Heart right ventricle (tissue), 16 donors: ENCODE measurements around the gene KCP. TPM values are rescaled to one million over a fixed set of nuclear protein-coding genes. Genes with fewer than 3 reads are reported as not detected.

Experiments used
- ATAC-seq, 8 donors: fragments of 200-7000 bp; cut with Tn5 transposase; one replicate each; pipeline ENCODE4 v1.9.1; 2020; ENCODE audit warnings: mild to moderate bottlenecking in 8 of 8, moderate library complexity in 8 of 8, moderate number of reproducible peaks in 1 of 8
- DNase-seq, 2 donors: peaks; one replicate each; pipeline ENCODE4 v3.0.0-alpha.2; 2020
- H3K27ac ChIP-seq, 10 donors: fragments of 200-600 bp; sonication (generic) in 2 of 10; one replicate each; pipeline versions ENCODE4 v1.5.0 to v1.8.0; 2020 to 2022; ENCODE audit warnings: mild to moderate bottlenecking in 3 of 10
- H3K27me3 ChIP-seq, 7 donors: fragments of 200-600 bp; one replicate each; pipeline ENCODE4 v1.8.0; 2021 to 2022; ENCODE audit warnings: mild to moderate bottlenecking in 2 of 7
- H3K36me3 ChIP-seq, 9 donors: fragments of 200-600 bp; sonication (generic) in 1 of 9; one replicate each; pipeline versions ENCODE4 v1.5.0 to v1.8.0; 2020 to 2022; ENCODE audit warnings: mild to moderate bottlenecking in 2 of 9
- H3K4me1 ChIP-seq, 9 donors: fragments of 200-600 bp; sonication (generic) in 1 of 9; one replicate each; pipeline versions ENCODE4 v1.5.0 to v1.8.0; 2020 to 2022; ENCODE audit warnings: mild to moderate bottlenecking in 4 of 9
- H3K4me3 ChIP-seq, 10 donors: fragments of 200-600 bp; sonication (generic) in 2 of 10; one replicate each; pipeline versions ENCODE4 v1.5.0 to v1.8.0; 2020 to 2022; ENCODE audit warnings: mild to moderate bottlenecking in 7 of 10, moderate library complexity in 2 of 10
- H3K9me3 ChIP-seq, 11 donors: fragments of 200-600 bp in 10 of 11; sonication (generic) in 2 of 11; one replicate each; pipeline versions ENCODE4 v1.5.0 to v1.8.0; 2013 to 2022; ENCODE audit warnings: mild to moderate bottlenecking in 2 of 11, control low read depth in 1 of 11, moderate library complexity in 1 of 11
- CTCF ChIP-seq, 9 donors: fragments of 200-600 bp; sonication (generic) in 2 of 9; IDR thresholded peaks; one replicate each; pipeline versions ENCODE4 v1.5.0 to v1.8.0; 2021 to 2022; ENCODE audit warnings: antibody characterized with exemption in 9 of 9, mild to moderate bottlenecking in 5 of 9, moderate library complexity in 1 of 9
- WGBS, 2 donors: extraction: QIAGEN DNeasy Blood & Tissue Kit; methylation state at CpG; one replicate each; pipeline ENCODE4 v1.1.7; 2013; ENCODE audit warnings: inconsistent platforms in 1 of 2; 5-methylcytosine and 5-hydroxymethylcytosine counted together
- intact Hi-C, 10 donors: fragments of 100-400 bp; cut with DNase I; formaldehyde crosslinking; loops; one replicate each; pipeline versions ENCODE4 v1.11.1 to v1.14.2; 2022
- polyA plus RNA-seq, 2 donors: library from polyadenylated mRNA; stranded (reverse); fragments of 200-250 nt; gene quantifications; one replicate each; pipeline ENCODE4 v1.2.3, GENCODE V29; 2013
- total RNA-seq, 10 donors: library from RNA; stranded (reverse); fragmentation: NEBNext Ultra II Directional in 3 of 10; extraction: Animal tissue kit (Norgen Biotek cat#: 25700) in 3 of 10; gene quantifications; one replicate each; pipeline versions ENCODE4 v1.2.1 to v1.2.4, GENCODE V29; 2021 to 2023
- donor health status: Arrhythmogenic right ventricular cardiomyopathy.
- donor health status: ischemic (EF 13 %, LVEDD 7.1; RV severe dilation, severe dysfunction).
- donor health status: healthy with polysubstance abuse.
- donor health status: DM: no; HTN: yes; CAD: no.
- donor health status: DM: no; HTN: no; CAD: no.
- donor health status: ischemic (EF 25% LVEDD 6.9; RV normal size, moderate dysfunction).
- donor health status: ischemic (EF 25% LVEDD 5.7; RV mildly dilated, moderate dysfunction).
- donor health status: healthy.
- donor health status: DM: yes; HTN: yes; CAD: no.
- donor health status: Ischemic cardiomyopathy.
- donor health status: ischemic (EF 35%, LVEDD 5.7; RV mildly dilated, moderate dysfunction).
- donor health status: nonischemic (EF 11% LVEDD 7.7; RV severe dilation, severe dysfunction).
- donor health status: DM: yes; HTN: yes; CAD: no.
- donor health status: PGD.
- donor health status: ischemic (EF 29% LVEDD 5.4; RV normal size, mild dysfunction).
- donor health status: nonischemic (EF 23%, LVEDD 6.1; RV moderate dilation, normal function).

KCP gene
- total and polyA plus RNA-seq, 12 donors = 0.09 to 0.44 (median 0.27) TPM

- TF ChIP-seq CTCF (IDR thresholded peaks at IDR 0.05) = no peak
- 8 to 10% methylated on average over 42 of the region's 42 CpGs for WGBS, 2 donors
- Histone ChIP-seq H3K27ac (no peak overlapping the region), H3K4me3 (peak overlapping the region; percentile 7 to 46 (median 35)), H3K4me1 (peaks cover 0 to 24% (median 11%) of the 10 kb centered on the region in 9 donors), H3K27me3 (peaks cover 3 to 71% (median 64%) of the 10 kb centered on the region in 7 donors), H3K9me3 (no peaks in the 10 kb centered on the region), H3K36me3 (no peaks in the 10 kb centered on the region)
- ATAC-seq (peak in 7 of 8 donors; percentile 3 to 40 (median 23)), DNase-seq (no peak)
- intact Hi-C loops = loop anchor here in 5 of 10 donors (5.0 to 10.0 kb wide), 3 partner anchors 182 to 305 kb away; no protein-coding TSS in a partner anchor
Observed at GRCh38 chr7:128909625-128910568, 612 bp downstream of the KCP start.

GRCh38 chr7:128908750-128909624 lies 1.5 kb downstream of the KCP start:
- Histone ChIP-seq H3K27ac (no peak overlapping the region), H3K27me3 (peaks cover 0 to 71% (median 55%) of the 10 kb centered on the region in 7 donors), H3K4me3 (no peak overlapping the region), H3K4me1 (peaks cover 0 to 22% (median 11%) of the 10 kb centered on the region in 9 donors), H3K9me3 (no peaks in the 10 kb centered on the region), H3K36me3 (no peaks in the 10 kb centered on the region)
- WGBS, 2 donors = 87 to 93% methylated on average over 6 of the region's 6 CpGs
- DNase-seq (no peak), ATAC-seq (no peak)
- intact Hi-C loops = loop anchor here in 5 of 10 donors (5.0 to 10.0 kb wide), 3 partner anchors 183 to 306 kb away; no protein-coding TSS in a partner anchor
- no peak for TF ChIP-seq CTCF (IDR thresholded peaks at IDR 0.05)

GRCh38 chr7:128906766-128907559 lies 3.5 kb downstream of the KCP start:
- no peak overlapping the region for H3K4me3 ChIP-seq
- H3K9me3 ChIP-seq = no peaks in the 10 kb centered on the region
- WGBS, 2 donors = 87 to 88% methylated on average over 19 of the region's 19 CpGs
- TF ChIP-seq CTCF (IDR thresholded peaks at IDR 0.05) = no peak
- peaks cover 0 to 22% (median 11%) of the 10 kb centered on the region in 9 donors for H3K4me1 ChIP-seq
- DNase-seq (no peak), ATAC-seq (no peak)
- no peak overlapping the region for H3K27ac ChIP-seq
- H3K27me3 ChIP-seq = peaks cover 0 to 65% (median 52%) of the 10 kb centered on the region in 7 donors
- H3K36me3 ChIP-seq = no peaks in the 10 kb centered on the region
- intact Hi-C loops = loop anchor here in 5 of 10 donors (2.0 to 10.0 kb wide), 4 partner anchors 182 to 308 kb away; no protein-coding TSS in a partner anchor
